Stimulated activated CD4-positive, alpha-beta T cell treated with anti-CD3 and anti-CD28 coated beads, Interleukin-2, amount 100 ng/mL, for 24 hours (primary cell): ENCODE data around the gene VSIG10L.

Experiments
- DNase-seq, 2 donors: peaks; one replicate each; pipeline ENCODE4 v3.0.0-alpha.2; 2020

VSIG10L gene

GRCh38 chr19:51341976-51342580 is at the start of gene VSIG10L:
TSS of gene VSIG10L (minus strand) at chr19:51342139. CDS start at chr19:51342124, 15 bp downstream.
- DNase-seq: no peak

- no peak for DNase-seq
Observed at GRCh38 chr19:51391073-51391611, 49.2 kb upstream of the VSIG10L start.

- no peak for DNase-seq
Observed at GRCh38 chr19:51389143-51389542, 47.2 kb upstream of the VSIG10L start.

GRCh38 chr19:51387924-51388389 is 46.0 kb upstream of the VSIG10L start, which contains the start of gene LIM2:
TSS of gene LIM2 (minus strand) at chr19:51387974. CDS start at chr19:51387443, 531 bp downstream.
- DNase-seq: no peak

GRCh38 chr19:51386882-51387520 is 45.1 kb upstream of the VSIG10L start:
- no peak for DNase-seq

GRCh38 chr19:51382004-51382403 is 40.1 kb upstream of the VSIG10L start:
- DNase-seq: no peak

GRCh38 chr19:51380379-51380778 is 38.4 kb upstream of the VSIG10L start:
- DNase-seq: no peak

GRCh38 chr19:51377422-51377821 is 35.5 kb upstream of the VSIG10L start:
- no peak for DNase-seq

- peak in 1 of 2 donors; percentile 68 for DNase-seq
Observed at GRCh38 chr19:51375504-51376221, 33.7 kb upstream of the VSIG10L start.

GRCh38 chr19:51372649-51373504 is 30.9 kb upstream of the VSIG10L start, which contains the start of gene NKG7:
TSS of gene NKG7 (minus strand) at chr19:51372654. CDS start at chr19:51372535, 119 bp downstream.
- DNase-seq: peak; percentile 79

GRCh38 chr19:51372021-51372648 is 30.2 kb upstream of the VSIG10L start:
- no peak for DNase-seq

- DNase-seq: no peak
Observed at GRCh38 chr19:51371186-51371690, 29.3 kb upstream of the VSIG10L start.

GRCh38 chr19:51370230-51370629 is 28.3 kb upstream of the VSIG10L start:
- DNase-seq: no peak

GRCh38 chr19:51368366-51369282 is 26.7 kb upstream of the VSIG10L start, which contains the start of gene CLDND2:
TSS of gene CLDND2 (minus strand) at chr19:51369003. CDS start at chr19:51368577, 426 bp downstream.
- DNase-seq: peak in 1 of 2 donors; percentile 25

GRCh38 chr19:51367565-51368365 is 25.8 kb upstream of the VSIG10L start:
- DNase-seq: peak; percentile 98 to 100

- DNase-seq: no peak
Observed at GRCh38 chr19:51367255-51367564, 25.3 kb upstream of the VSIG10L start.

- DNase-seq: peak; percentile 94 to 96
Observed at GRCh38 chr19:51366389-51367254, 24.7 kb upstream of the VSIG10L start.

GRCh38 chr19:51365965-51366388 is 24.0 kb upstream of the VSIG10L start, which contains the start of gene ETFB:
TSS of gene ETFB (minus strand) at chr19:51366388. CDS start at chr19:51366326, 62 bp downstream.
- no peak for DNase-seq
